ENCODE measurements around the gene ZBTB8B.
A peak's percentile ranks its signal among the peaks of the same experiment; 100 is the strongest.
"Not testable (repeated sequence)": the region's sequence is repeated elsewhere in the genome, so short reads cannot be mapped to it uniquely, and the experiment has no call there.

ZBTB8B gene

GRCh38 chr1:32464191-32464715 is 619 bp upstream of the ZBTB8B start:
- no peak for DNase-seq (ENCODE audit: low spot score)
- peak overlapping the region; percentile 63 for H3K4me3 ChIP-seq
- no peak for TF ChIP-seq CTCF (IDR thresholded peaks at IDR 0.05)

GRCh38 chr1:32465578-32465933 is 684 bp downstream of the ZBTB8B start:
- no peak for TF ChIP-seq CTCF (IDR thresholded peaks at IDR 0.05)
- DNase-seq (ENCODE audit: low spot score): no peak
- no peak overlapping the region for H3K27ac ChIP-seq
- H3K4me3 ChIP-seq: peak overlapping the region; percentile 63

More at GRCh38 chr1:32464191-32464715, 619 bp upstream of the ZBTB8B start:
- no peak overlapping the region for H3K27ac ChIP-seq

GRCh38 chr1:32466761-32467160 is 1.9 kb downstream of the ZBTB8B start:
- no peak overlapping the region for H3K27ac ChIP-seq
- no peak overlapping the region for H3K4me3 ChIP-seq
- TF ChIP-seq CTCF (IDR thresholded peaks at IDR 0.05): no peak
- DNase-seq (ENCODE audit: low spot score): no peak

- H3K27ac ChIP-seq: no peak overlapping the region
- TF ChIP-seq CTCF (IDR thresholded peaks at IDR 0.05): no peak
- no peak overlapping the region for H3K4me3 ChIP-seq
- no peak for DNase-seq (ENCODE audit: low spot score)
Measured at GRCh38 chr1:32468791-32469190, 3.9 kb downstream of the ZBTB8B start.

GRCh38 chr1:32470431-32470830 is 5.6 kb downstream of the ZBTB8B start:
- no peak overlapping the region for H3K27ac ChIP-seq

GRCh38 chr1:32470991-32471694 is 6.3 kb downstream of the ZBTB8B start:
- Histone ChIP-seq H3K4me3 (no peak overlapping the region), H3K27ac (no peak overlapping the region)
- DNase-seq (ENCODE audit: low spot score): no peak
- TF ChIP-seq CTCF (IDR thresholded peaks at IDR 0.05): no peak

More at GRCh38 chr1:32470431-32470830, 5.6 kb downstream of the ZBTB8B start:
- no peak for TF ChIP-seq CTCF (IDR thresholded peaks at IDR 0.05)
- no peak overlapping the region for H3K4me3 ChIP-seq
- no peak for DNase-seq (ENCODE audit: low spot score)

- no peak for DNase-seq (ENCODE audit: low spot score)
- no peak for TF ChIP-seq CTCF (IDR thresholded peaks at IDR 0.05)
- Histone ChIP-seq H3K4me3 (no peak overlapping the region), H3K27ac (no peak overlapping the region)
Measured at GRCh38 chr1:32471695-32472362, 7.0 kb downstream of the ZBTB8B start.

GRCh38 chr1:32472966-32473365 is 8.1 kb downstream of the ZBTB8B start:
- H3K27ac ChIP-seq; H3K4me3 ChIP-seq; DNase-seq (ENCODE audit: low spot score): not testable (repeated sequence)

Data from coronary artery (tissue), 2 donors.